Naive thymus-derived CD4-positive, alpha-beta T cell (primary cell): ENCODE data around the gene ST6GALNAC3. TPM values are rescaled to one million over a fixed set of nuclear protein-coding genes. Genes with fewer than 3 reads are reported as not detected.

Source experiments
- ATAC-seq: fragments of 150-1000 bp; cut with Tn5 transposase; 2 replicates; pipeline ENCODE4 v1.10.0; 2021; ENCODE audit warnings: mild to moderate bottlenecking, moderate library complexity
- CTCF ChIA-PET: fragments of 350-600 bp; sonication (Branson Sonifier 250); formaldehyde crosslinking; loops from one replicate; lab custom pipeline; 2021; ENCODE audit warnings: antibody characterized with exemption; lab: Charles Lee
- POLR2A ChIA-PET: fragments of 350-600 bp; sonication (Branson Sonifier 250); formaldehyde crosslinking; loops from one replicate; lab custom pipeline; 2021; ENCODE audit warnings: antibody characterized with exemption, inconsistent platforms; lab: Charles Lee
- DNase-seq, 9 donors: peaks; one replicate each; pipeline versions ENCODE4 v3.0.0 to v3.0.0-alpha.2; 2020 to 2022; ENCODE audit warnings: mixed read lengths in 1 of 9
- H3K27ac ChIP-seq: one replicate; pipeline ENCODE4 v1.7.0; 2013; ENCODE audit warnings: mild to moderate bottlenecking, low read depth, low read length, moderate library complexity
- H3K27me3 ChIP-seq, 2 donors: one replicate each; pipeline ENCODE4 v1.7.0; 2013; ENCODE audit warnings: low read length in 2 of 2, mild to moderate bottlenecking in 2 of 2, moderate library complexity in 2 of 2; ENCODE audit not compliant: control insufficient read depth in 2 of 2, insufficient read depth in 2 of 2
- H3K36me3 ChIP-seq, 3 experiments: 1 replicate in 2 of 3; 2 replicates in 1 of 3; pipeline ENCODE4 v1.7.0; 2013; ENCODE audit warnings: low read length in 3 of 3, mild to moderate bottlenecking in 3 of 3, moderate library complexity in 1 of 3; ENCODE audit not compliant: insufficient read depth in 3 of 3, control insufficient read depth in 2 of 3
- H3K4me1 ChIP-seq, 2 donors: one replicate each; pipeline ENCODE4 v1.7.0; 2013; ENCODE audit warnings: low read length in 2 of 2, mild to moderate bottlenecking in 2 of 2, moderate library complexity in 1 of 2; ENCODE audit not compliant: control insufficient read depth in 2 of 2, insufficient read depth in 2 of 2
- H3K4me3 ChIP-seq: 2 replicates; pipeline ENCODE4 v1.7.0; 2013; ENCODE audit warnings: mild to moderate bottlenecking, low read length
- H3K9me3 ChIP-seq, 3 experiments: 1 replicate in 2 of 3; 2 replicates in 1 of 3; pipeline ENCODE4 v1.7.0; 2013; ENCODE audit warnings: low read length in 3 of 3; ENCODE audit not compliant: control insufficient read depth in 2 of 3
- H3K27ac Mint-ChIP-seq, 9 donors: one replicate each; pipeline ENCODE4 v1.8.0; 2020 to 2022; ENCODE audit warnings: mixed read lengths in 9 of 9, mild to moderate bottlenecking in 8 of 9, moderate library complexity in 5 of 9, inconsistent platforms in 2 of 9
- H3K27me3 Mint-ChIP-seq, 5 donors: one replicate each; pipeline ENCODE4 v1.8.0; 2021 to 2022; ENCODE audit warnings: mixed read lengths in 5 of 5, mild to moderate bottlenecking in 1 of 5
- H3K36me3 Mint-ChIP-seq, 5 donors: one replicate each; pipeline ENCODE4 v1.8.0; 2020 to 2022; ENCODE audit warnings: mixed read lengths in 5 of 5, mild to moderate bottlenecking in 3 of 5, inconsistent platforms in 1 of 5
- H3K4me1 Mint-ChIP-seq, 7 donors: one replicate each; pipeline ENCODE4 v1.8.0; 2020 to 2022; ENCODE audit warnings: mixed read lengths in 7 of 7, mild to moderate bottlenecking in 3 of 7, inconsistent platforms in 1 of 7
- H3K4me3 Mint-ChIP-seq, 10 donors: one replicate each; pipeline ENCODE4 v1.8.0; 2020 to 2022; ENCODE audit warnings: mild to moderate bottlenecking in 10 of 10, mixed read lengths in 10 of 10, moderate library complexity in 6 of 10, inconsistent platforms in 2 of 10
- H3K9me3 Mint-ChIP-seq, 11 donors: one replicate each; pipeline ENCODE4 v1.8.0; 2020 to 2022; ENCODE audit warnings: mixed read lengths in 11 of 11, mild to moderate bottlenecking in 4 of 11, inconsistent platforms in 1 of 11, moderate library complexity in 1 of 11
- intact Hi-C, 2 donors: fragments of 100-400 bp; cut with micrococcal nuclease; formaldehyde crosslinking; loops; one replicate each; pipeline ENCODE4 v1.15.1; 2023
- polyA plus RNA-seq, 2 donors: library from polyadenylated mRNA; unstranded; fragments of 300-500 nt; fragmentation: Illumina TruSeq; gene quantifications; one replicate each; pipeline ENCODE4 v1.2.3, GENCODE V29; 2021
- total RNA-seq, 6 experiments: library from RNA in 5 of 6; stranded (reverse) in 5 of 6; gene quantifications; 1 replicate in 5 of 6; 2 replicates in 1 of 6; pipeline ENCODE4 v1.2.3 and lab custom pipeline; 2021 to 2026

ST6GALNAC3 gene
- total and polyA plus RNA-seq, 7 experiments from 2014 or later: 0.17 to 4.8 (median 2.1) TPM; not detected in 1

- ChIA-PET POLR2A (interaction anchor here (0.6 to 0.9 kb wide), 2 partner anchors 16 to 50 kb away, joined by 4 to 7 read pairs; no protein-coding TSS in a partner anchor), CTCF (interaction anchor here (0.6 kb wide), 1 partner anchor 43 kb away, joined by 5 read pairs; no protein-coding TSS in a partner anchor)
- intact Hi-C loops: no loop called here
- Histone ChIP-seq H3K4me1 (peaks cover 0 to 20% of the 10 kb centered on the region in 2 donors), H3K27ac (no peak overlapping the region), H3K27me3 (no peaks in the 10 kb centered on the region), H3K36me3 (no peaks in the 10 kb centered on the region), H3K4me3 (no peak overlapping the region), H3K9me3 (no peaks in the 10 kb centered on the region)
- ATAC-seq (no peak), DNase-seq (no peak)
- peaks cover 0 to 2% (median 0%) of the 10 kb centered on the region in 5 donors for H3K36me3 Mint-ChIP-seq
- H3K4me1 Mint-ChIP-seq: peaks cover 10 to 47% (median 37%) of the 10 kb centered on the region in 7 donors
- H3K27ac Mint-ChIP-seq: peak overlapping the region in 1 of 9 donors; percentile 37
- H3K4me3 Mint-ChIP-seq: no peak overlapping the region
- peaks cover 0 to 2% (median 0%) of the 10 kb centered on the region in 5 donors for H3K27me3 Mint-ChIP-seq
- no peaks in the 10 kb centered on the region for H3K9me3 Mint-ChIP-seq
Observed at GRCh38 chr1:76303340-76303717, 228.8 kb downstream of the ST6GALNAC3 start.

- Histone ChIP-seq H3K27ac (no peak overlapping the region), H3K27me3 (no peaks in the 10 kb centered on the region), H3K4me3 (no peak overlapping the region), H3K4me1 (no peaks in the 10 kb centered on the region), H3K36me3 (no peaks in the 10 kb centered on the region), H3K9me3 (no peaks in the 10 kb centered on the region)
- peaks cover 0 to 8% (median 0%) of the 10 kb centered on the region in 5 donors for H3K36me3 Mint-ChIP-seq
- H3K27me3 Mint-ChIP-seq: peaks cover 0 to 3% (median 0%) of the 10 kb centered on the region in 5 donors
- DNase-seq (no peak), ATAC-seq (no peak)
- no peak overlapping the region for H3K27ac Mint-ChIP-seq
- H3K4me1 Mint-ChIP-seq: peaks cover 0 to 12% (median 0%) of the 10 kb centered on the region in 7 donors
- peaks cover 0 to 6% (median 0%) of the 10 kb centered on the region in 11 donors for H3K9me3 Mint-ChIP-seq
- ChIA-PET CTCF (no interaction called here), POLR2A (no interaction called here)
- intact Hi-C loops: no loop called here
- H3K4me3 Mint-ChIP-seq: no peak overlapping the region
Observed at GRCh38 chr1:76313304-76313703, 238.8 kb downstream of the ST6GALNAC3 start.

GRCh38 chr1:76314730-76315129 lies 240.2 kb downstream of the ST6GALNAC3 start:
- Mint-ChIP-seq H3K9me3 (peaks cover 0 to 6% (median 0%) of the 10 kb centered on the region in 11 donors), H3K27ac (no peak overlapping the region), H3K4me3 (no peak overlapping the region), H3K36me3 (peaks cover 0 to 8% (median 0%) of the 10 kb centered on the region in 5 donors), H3K27me3 (peaks cover 0 to 3% (median 0%) of the 10 kb centered on the region in 5 donors), H3K4me1 (peaks cover 0 to 7% (median 0%) of the 10 kb centered on the region in 7 donors)
- intact Hi-C loops: loop anchor here in 1 of 2 donors (2.0 kb wide), 1 partner anchor 14 kb away; no protein-coding TSS in a partner anchor
- Histone ChIP-seq H3K36me3 (no peaks in the 10 kb centered on the region), H3K27ac (no peak overlapping the region), H3K9me3 (no peaks in the 10 kb centered on the region), H3K4me3 (no peak overlapping the region), H3K4me1 (no peaks in the 10 kb centered on the region), H3K27me3 (no peaks in the 10 kb centered on the region)
- ChIA-PET CTCF (interaction anchor here (1.0 kb wide), 2 partner anchors 12 to 15 kb away, joined by 3 read pairs; no protein-coding TSS in a partner anchor), POLR2A (no interaction called here)
- ATAC-seq (no peak), DNase-seq (no peak)

- Mint-ChIP-seq H3K9me3 (peaks cover 0 to 6% (median 0%) of the 10 kb centered on the region in 11 donors), H3K4me3 (no peak overlapping the region), H3K27me3 (peaks cover 0 to 3% (median 0%) of the 10 kb centered on the region in 5 donors), H3K27ac (no peak overlapping the region), H3K4me1 (peaks cover 0 to 6% (median 0%) of the 10 kb centered on the region in 7 donors), H3K36me3 (peaks cover 0 to 8% (median 0%) of the 10 kb centered on the region in 5 donors)
- DNase-seq (no peak), ATAC-seq (no peak)
- H3K27me3 ChIP-seq: no peaks in the 10 kb centered on the region
- H3K4me1 ChIP-seq: no peaks in the 10 kb centered on the region
- no peak overlapping the region for H3K4me3 ChIP-seq
- ChIA-PET POLR2A (no interaction called here), CTCF (interaction anchor here (0.9 kb wide), 1 partner anchor 13 kb away, joined by 4 read pairs; no protein-coding TSS in a partner anchor)
- H3K36me3 ChIP-seq: no peaks in the 10 kb centered on the region
- H3K9me3 ChIP-seq: no peaks in the 10 kb centered on the region
- intact Hi-C loops: no loop called here
- H3K27ac ChIP-seq: no peak overlapping the region
Observed at GRCh38 chr1:76317299-76317900, 242.9 kb downstream of the ST6GALNAC3 start.

GRCh38 chr1:76330991-76331603 lies 256.6 kb downstream of the ST6GALNAC3 start:
- Histone ChIP-seq H3K4me1 (no peaks in the 10 kb centered on the region), H3K4me3 (no peak overlapping the region), H3K36me3 (no peaks in the 10 kb centered on the region), H3K27ac (no peak overlapping the region), H3K9me3 (no peaks in the 10 kb centered on the region), H3K27me3 (no peaks in the 10 kb centered on the region)
- Mint-ChIP-seq H3K4me1 (peaks cover 0 to 41% (median 14%) of the 10 kb centered on the region in 7 donors), H3K27me3 (no peaks in the 10 kb centered on the region), H3K36me3 (no peaks in the 10 kb centered on the region), H3K27ac (peak overlapping the region in 1 of 9 donors; percentile 16), H3K4me3 (no peak overlapping the region), H3K9me3 (no peaks in the 10 kb centered on the region)
- intact Hi-C loops: loop anchor here (1.0 to 10.0 kb wide), 6 partner anchors 64 to 1781 kb away; no protein-coding TSS in a partner anchor
- ChIA-PET POLR2A (interaction anchor here (0.6 kb wide), 1 partner anchor 1178 kb away, joined by 4 read pairs; no protein-coding TSS in a partner anchor), CTCF (interaction anchor here (0.6 to 1.6 kb wide), 7 partner anchors 12 to 791 kb away, joined by 3 to 4 read pairs (median 3); no protein-coding TSS in a partner anchor)
- DNase-seq: peak in 7 of 9 donors; percentile 19 to 56 (median 51)
- ATAC-seq: peak; percentile 63

- H3K9me3 Mint-ChIP-seq: peaks cover 0 to 2% (median 0%) of the 10 kb centered on the region in 11 donors
- H3K4me1 ChIP-seq: no peaks in the 10 kb centered on the region
- no peaks in the 10 kb centered on the region for H3K27me3 ChIP-seq
- ATAC-seq: no peak
- H3K36me3 Mint-ChIP-seq: no peaks in the 10 kb centered on the region
- intact Hi-C loops: loop anchor here in 1 of 2 donors (10.0 kb wide), 1 partner anchor 341 kb away; no protein-coding TSS in a partner anchor
- no peaks in the 10 kb centered on the region for H3K9me3 ChIP-seq
- H3K36me3 ChIP-seq: no peaks in the 10 kb centered on the region
- DNase-seq: no peak
- H3K27me3 Mint-ChIP-seq: no peaks in the 10 kb centered on the region
- H3K4me1 Mint-ChIP-seq: peaks cover 0 to 19% (median 2%) of the 10 kb centered on the region in 7 donors
- no peak overlapping the region for H3K4me3 ChIP-seq
- H3K4me3 Mint-ChIP-seq: no peak overlapping the region
- POLR2A ChIA-PET: no interaction called here
- CTCF ChIA-PET: no interaction called here
- H3K27ac Mint-ChIP-seq: no peak overlapping the region
- no peak overlapping the region for H3K27ac ChIP-seq
Observed at GRCh38 chr1:76335882-76336281, 261.3 kb downstream of the ST6GALNAC3 start.
